AG08396 (cell line): ENCODE results near the gene OR2D3.
"Not testable (repeated sequence)": the region's sequence is repeated elsewhere in the genome, so short reads cannot be mapped to it uniquely, and the experiment has no call there.

Experiments used
- DNase-seq: peaks from one replicate; pipeline ENCODE4 v3.0.0; 2012; ENCODE audit warnings: low spot score, mixed read lengths

Gene OR2D3

DNA sequence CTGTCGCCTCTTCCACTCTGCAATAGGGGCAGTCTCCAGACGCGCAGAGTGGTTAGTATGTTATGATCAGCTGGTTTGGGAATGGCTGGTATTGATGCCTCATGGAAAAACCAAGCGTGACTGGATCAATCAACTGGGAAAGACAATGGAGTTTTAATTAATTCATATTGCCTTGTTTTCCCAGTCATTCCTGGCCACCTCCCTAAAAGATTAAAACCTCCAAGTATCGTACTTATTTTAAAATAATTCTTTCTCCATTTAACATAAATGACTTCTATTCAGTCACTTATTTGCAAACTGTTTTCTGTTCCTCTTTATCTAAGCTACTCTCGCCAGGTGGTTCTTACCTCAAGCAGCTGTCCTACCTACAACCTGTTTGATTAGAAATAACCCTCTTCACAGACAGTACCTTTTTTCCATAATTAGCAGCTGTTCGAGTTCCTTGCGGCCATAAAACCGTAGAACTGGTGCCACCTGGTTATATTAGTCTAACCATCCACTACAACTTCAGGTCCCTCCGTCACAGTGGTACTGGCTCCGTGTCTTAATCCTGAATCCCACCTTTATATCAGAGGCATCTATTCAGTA is 6.3 kb downstream of the OR2D3 start:
- DNase-seq: no peak

DNA sequence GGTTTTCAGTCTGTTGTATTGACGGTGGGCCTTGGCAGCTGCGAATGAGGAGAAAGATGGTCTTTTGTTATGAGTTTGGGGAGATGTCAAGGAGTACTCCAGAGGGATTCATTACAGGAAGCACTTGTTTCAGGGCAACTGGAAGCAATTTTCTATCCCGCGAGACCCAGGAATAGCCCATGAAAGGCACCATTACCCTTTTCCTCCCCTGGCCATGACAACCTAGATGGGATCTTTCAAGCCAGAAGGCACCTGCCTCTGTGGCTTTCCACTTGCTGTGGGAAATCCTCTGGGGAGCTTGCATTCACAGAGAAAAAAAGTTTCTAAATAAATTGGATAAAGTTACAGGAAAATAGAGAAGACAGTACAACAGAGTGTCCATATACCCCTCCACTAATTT is 8.1 kb downstream of the OR2D3 start:
- no peak for DNase-seq

DNA sequence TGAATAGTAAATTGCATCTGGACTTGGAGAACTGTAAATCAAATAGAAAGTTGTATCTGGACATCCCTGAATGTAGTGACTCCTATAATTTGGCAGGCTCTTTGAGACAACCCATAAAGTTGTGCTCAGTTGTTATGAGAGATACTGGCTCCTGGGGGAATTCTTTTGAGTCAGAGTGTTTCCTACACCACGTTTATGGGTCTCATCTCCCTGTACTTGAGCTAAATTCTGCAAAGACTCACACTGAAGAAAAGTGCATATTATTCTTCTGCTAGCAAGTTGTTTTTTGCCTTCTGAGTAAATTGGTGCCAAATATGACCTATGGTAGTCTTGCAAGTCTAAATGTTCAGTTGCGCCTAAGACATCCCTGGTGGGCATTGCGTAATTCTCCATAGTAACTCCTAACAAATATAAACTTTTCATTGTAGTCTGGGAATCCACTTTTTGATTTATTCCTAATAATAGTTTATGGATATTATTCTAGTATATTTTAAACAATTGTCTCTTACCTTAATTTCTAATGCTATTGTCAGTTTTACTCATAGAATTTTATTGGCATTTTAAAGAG is 10.4 kb downstream of the OR2D3 start:
- no peak for DNase-seq

DNA sequence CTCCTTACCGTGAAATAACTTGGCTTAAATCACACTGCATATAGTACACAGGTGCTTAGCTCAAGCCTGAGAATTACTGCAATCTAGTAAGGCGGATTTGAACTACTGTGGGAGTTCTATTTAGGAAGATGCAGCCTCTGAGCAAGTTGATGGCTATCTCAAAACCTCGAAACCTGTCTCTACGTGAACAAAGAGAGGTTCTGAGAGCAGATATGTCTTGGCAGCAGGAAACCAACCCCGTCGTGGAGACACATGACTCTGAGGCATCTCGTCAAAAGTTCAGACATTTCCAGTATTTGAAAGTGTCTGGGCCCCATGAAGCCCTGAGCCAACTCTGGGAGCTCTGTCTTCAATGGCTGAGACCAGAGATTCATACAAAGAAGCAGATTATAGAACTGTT is 11.3 kb downstream of the OR2D3 start:
- DNase-seq: no peak

DNA sequence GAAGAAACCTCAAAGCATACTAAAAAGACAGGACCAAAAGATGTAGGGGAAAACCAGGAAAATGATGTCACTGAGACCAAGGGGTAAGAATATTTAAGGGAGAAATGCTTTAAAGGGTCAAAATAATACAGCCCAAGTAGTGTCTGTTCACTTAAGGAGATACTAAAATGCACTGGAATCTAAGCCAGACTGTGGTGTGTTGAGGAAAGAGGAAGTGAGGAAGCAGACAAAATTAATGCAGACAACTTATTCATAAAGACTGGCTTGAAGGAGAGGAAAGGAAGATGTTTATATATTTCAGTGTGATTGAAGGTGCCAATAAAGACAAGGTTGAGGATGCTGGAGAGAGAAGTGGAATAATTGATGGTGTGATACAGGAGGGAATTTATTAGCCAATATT is 21.2 kb downstream of the OR2D3 start:
- no peak for DNase-seq

DNA sequence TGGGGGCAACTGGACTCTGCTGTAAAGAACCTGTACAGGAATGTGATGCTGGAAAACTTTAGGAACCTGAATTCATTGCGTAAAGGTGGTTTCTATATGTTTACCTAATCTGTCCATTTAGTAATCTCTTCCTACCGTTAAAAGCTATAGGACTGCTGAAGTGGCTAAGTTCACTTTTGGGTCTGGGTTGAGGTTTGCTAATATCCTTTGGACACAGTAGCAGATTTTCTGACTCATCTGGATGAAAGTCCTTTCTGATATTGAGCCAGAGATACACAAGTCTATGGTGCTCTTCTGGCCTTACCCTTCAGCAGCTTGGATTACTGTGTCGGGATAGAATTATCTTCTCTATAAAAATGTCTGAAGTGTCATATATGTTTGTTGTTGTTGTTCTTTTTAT is 22.3 kb downstream of the OR2D3 start:
- DNase-seq: peak; percentile 10

DNA sequence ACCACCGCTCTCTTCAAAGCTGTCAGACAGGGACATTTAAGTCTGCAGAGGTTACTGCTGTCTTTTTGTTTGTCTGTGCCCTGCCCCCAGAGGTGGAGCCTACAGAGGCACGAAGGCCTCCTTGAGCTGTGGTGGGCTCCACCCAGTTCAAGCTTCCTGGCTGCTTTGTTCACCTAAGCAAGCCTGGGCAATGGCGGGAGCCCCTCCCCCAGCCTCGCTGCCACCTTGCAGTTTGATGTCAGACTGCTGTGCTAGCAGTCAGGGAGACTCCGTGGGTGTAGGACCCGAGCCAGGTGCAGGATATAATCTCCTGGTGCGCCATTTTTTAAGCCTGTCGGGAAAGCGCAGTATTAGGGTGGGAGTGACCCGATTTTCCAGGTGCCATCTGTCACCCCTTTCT is 33.4 kb downstream of the OR2D3 start:
- DNase-seq: not testable (repeated sequence)

DNA sequence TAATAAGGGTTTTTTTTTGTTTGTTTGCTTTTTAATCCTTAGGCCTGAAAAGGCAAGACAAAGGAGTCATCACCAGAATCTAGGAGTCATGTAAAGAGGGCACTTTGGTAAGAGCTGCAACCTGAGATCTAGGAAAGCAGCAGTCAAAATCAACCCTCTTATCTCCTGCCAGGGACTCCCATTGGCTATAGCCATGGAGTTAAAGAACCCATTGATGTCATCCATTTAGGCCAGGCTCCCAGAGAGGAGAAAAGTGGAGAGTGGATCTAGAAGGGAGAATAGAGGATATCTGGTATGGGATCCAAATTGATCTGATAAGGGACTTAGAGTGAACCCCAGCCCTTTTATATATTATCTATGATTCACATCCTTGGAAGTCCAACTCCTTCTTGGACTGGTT is 41.3 kb downstream of the OR2D3 start:
- DNase-seq: no peak

DNA sequence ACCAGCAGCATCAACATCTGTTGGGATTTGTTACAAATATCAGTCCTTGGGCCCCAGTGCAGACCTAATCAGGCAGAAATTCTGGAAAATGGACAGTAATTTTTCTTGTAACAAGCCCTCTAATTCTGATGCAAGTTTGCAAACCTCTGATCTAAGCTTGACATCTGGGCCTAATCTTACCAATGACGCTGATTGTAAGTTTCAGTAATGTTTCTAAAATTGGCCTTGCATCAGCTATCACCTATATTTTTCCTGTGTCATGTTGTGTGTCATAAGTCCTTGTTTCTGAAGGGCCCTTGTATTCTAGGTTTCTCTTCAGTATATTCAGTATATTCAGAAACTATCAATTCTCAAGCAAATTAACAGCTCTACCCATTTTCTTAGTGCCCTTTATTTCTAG is 41.9 kb downstream of the OR2D3 start:
- no peak for DNase-seq

DNA sequence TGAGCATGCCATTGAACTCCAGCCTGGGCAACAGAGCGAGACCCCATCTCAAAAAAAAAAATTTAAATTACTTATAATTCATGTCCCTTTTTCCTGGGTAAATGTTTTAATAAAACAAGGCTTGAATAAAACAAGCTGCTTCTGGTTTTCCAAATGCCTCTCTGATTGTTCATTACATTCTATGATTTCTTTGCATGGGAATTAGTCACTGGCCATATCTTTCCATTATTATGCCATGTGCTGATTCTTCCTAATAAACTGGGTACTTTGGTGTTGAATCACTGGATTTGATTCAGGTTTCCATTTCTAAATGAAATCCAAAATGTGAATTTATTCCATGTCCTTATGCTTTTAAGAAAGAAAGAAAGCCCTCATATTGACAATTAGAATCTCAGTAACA is 48.0 kb downstream of the OR2D3 start:
- DNase-seq: peak; percentile 23

DNA sequence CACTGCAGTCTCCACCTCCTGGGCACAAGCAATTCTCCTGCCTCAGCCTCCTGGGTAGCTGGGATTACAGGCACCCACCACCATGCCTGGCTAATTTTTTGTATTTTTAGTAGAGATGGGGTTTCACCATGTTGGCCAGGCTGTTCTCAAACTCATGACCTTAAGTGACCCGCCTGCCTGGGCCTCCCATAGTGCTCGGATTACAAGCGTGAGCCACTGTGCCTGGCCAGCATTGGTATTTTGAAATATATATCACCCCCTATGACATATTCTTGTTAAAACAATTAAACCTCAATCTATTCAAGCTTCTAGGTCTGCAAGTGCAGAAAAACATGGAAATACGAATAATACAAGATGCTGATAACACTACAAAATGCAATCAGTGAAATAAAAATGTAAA is 49.1 kb downstream of the OR2D3 start:
- not testable (repeated sequence) for DNase-seq
